Measurements from ENCODE around the gene ADGRG6. TPM values are rescaled to one million over a fixed set of nuclear protein-coding genes. Genes with fewer than 3 reads are reported as not detected.

The ADGRG6 gene
- total RNA-seq, 1 experiment from 2014 or later = 5.3 TPM

GRCh38 chr6:142470421-142470820 lies 168.6 kb downstream of the ADGRG6 start (continued):
- TF ChIP-seq ZNF512 (CRISPR knock-in tag; IDR thresholded peaks at IDR 0.05; ENCODE audit: borderline replicate concordance) (no peak), ZMAT4 (CRISPR knock-in tag; IDR thresholded peaks at IDR 0.05) (no peak), FOXP1 (CRISPR knock-in tag; IDR thresholded peaks at IDR 0.05; ENCODE audit: borderline replicate concordance) (no peak), ARID4B (CRISPR knock-in tag; IDR thresholded peaks at IDR 0.05; ENCODE audit: borderline replicate concordance) (no peak), NFE2L1 (CRISPR knock-in tag; IDR thresholded peaks at IDR 0.05) (no peak), NFATC4 (CRISPR knock-in tag; IDR thresholded peaks at IDR 0.05) (no peak), FOXK1 (CRISPR knock-in tag; IDR thresholded peaks at IDR 0.05) (no peak), JAZF1 (CRISPR knock-in tag; IDR thresholded peaks at IDR 0.05) (no peak), NR3C1 (CRISPR knock-in tag; conservative IDR thresholded peaks at IDR 0.05; ENCODE audit: low read depth) (no peak), PREB (CRISPR knock-in tag; IDR thresholded peaks at IDR 0.05; ENCODE audit: borderline replicate concordance) (no peak), MAX (CRISPR knock-in tag; IDR thresholded peaks at IDR 0.05) (no peak)

GRCh38 chr6:142474531-142475289 lies 172.9 kb downstream of the ADGRG6 start:
- Mint-ChIP-seq H3K36me3 (peaks cover 10% of the 10 kb centered on the region; the same call in 1 of the 2 replicates), H3K9me3 (peaks cover 18% of the 10 kb centered on the region), H3K27ac (no peak overlapping the region), H3K27me3 (ENCODE audit: low read depth) (no peaks in the 10 kb centered on the region), H3K4me1 (peaks cover 7% of the 10 kb centered on the region), H3K4me3 (peak overlapping the region; percentile 39)
- peak; percentile 98 for ATAC-seq
- CTCF ChIA-PET = interaction anchor here (0.6 to 2.9 kb wide), 80 partner anchors 9 to 1333 kb away, joined by 3 to 39 read pairs (median 4); partner anchors contain the start of genes ADAT2, ADGRG6, NMBR and PEX3
- no peak for TF ChIP-seq NR2C2 (CRISPR knock-in tag; IDR thresholded peaks at IDR 0.05)
- no peak for TF ChIP-seq ZNF219 (CRISPR knock-in tag; IDR thresholded peaks at IDR 0.05; ENCODE audit: borderline replicate concordance)
- no peak for TF ChIP-seq ZNF317 (CRISPR knock-in tag; IDR thresholded peaks at IDR 0.05; ENCODE audit: borderline replicate concordance, low read depth)
- TF ChIP-seq ATF2 (CRISPR knock-in tag; IDR thresholded peaks at IDR 0.05; ENCODE audit: borderline replicate concordance, low read depth) = no peak
- no peak for TF ChIP-seq ZNF232 (CRISPR knock-in tag; IDR thresholded peaks at IDR 0.05)
- peak; percentile 74 for TF ChIP-seq CTCF (IDR thresholded peaks at IDR 0.05)
- DNase-seq (ENCODE audit: low spot score) = peak; percentile 85
- POLR2A ChIA-PET = interaction anchor here (0.5 to 1.3 kb wide), 2 partner anchors 31 to 1555 kb away, joined by 3 to 5 read pairs; no protein-coding TSS in a partner anchor
